Skeletal muscle tissue (tissue), 4 donors: ENCODE data around the gene ZBTB16. TPM values are rescaled to one million over a fixed set of nuclear protein-coding genes. Genes with fewer than 3 reads are reported as not detected.

ENCODE experiments used
- H3K27ac ChIP-seq: one replicate; pipeline ENCODE4 v1.7.0; 2013; ENCODE audit warnings: mild to moderate bottlenecking, low read depth, low read length, inconsistent platforms
- H3K27me3 ChIP-seq, 3 donors: one replicate each; pipeline ENCODE4 v1.7.0; 2013; ENCODE audit warnings: low read length in 3 of 3; ENCODE audit not compliant: control insufficient read depth in 3 of 3, insufficient read depth in 3 of 3
- H3K36me3 ChIP-seq, 3 donors: one replicate each; pipeline ENCODE4 v1.7.0; 2013; ENCODE audit warnings: low read length in 3 of 3; ENCODE audit not compliant: control insufficient read depth in 3 of 3, insufficient read depth in 3 of 3
- H3K4me1 ChIP-seq, 3 donors: one replicate each; pipeline ENCODE4 v1.7.0; 2013; ENCODE audit warnings: low read length in 3 of 3, mild to moderate bottlenecking in 3 of 3; ENCODE audit not compliant: control insufficient read depth in 3 of 3, insufficient read depth in 3 of 3
- H3K4me3 ChIP-seq, 3 donors: one replicate each; pipeline ENCODE4 v1.7.0; 2013; ENCODE audit warnings: low read length in 3 of 3
- H3K9ac ChIP-seq, 3 donors: one replicate each; pipeline ENCODE4 v1.7.0; 2013; ENCODE audit warnings: low read length in 3 of 3, mild to moderate bottlenecking in 3 of 3, moderate library complexity in 2 of 3, low read depth in 1 of 3
- H3K9me3 ChIP-seq, 3 donors: one replicate each; pipeline ENCODE4 v1.7.0; 2013; ENCODE audit warnings: low read length in 3 of 3; ENCODE audit not compliant: control insufficient read depth in 3 of 3
- total RNA-seq: library from RNA; depleted of rRNA; stranded (reverse); fragments of >200 nt; gene quantifications from one replicate; pipeline ENCODE4 v1.2.3, GENCODE V29; 2014
- donor health status: Osteomylitis.

ZBTB16 gene
- total RNA-seq, 1 donor from 2014 or later, result 6.8 TPM

GRCh38 chr11:114270531-114271270, 211.2 kb downstream of the ZBTB16 start:
- no peak overlapping the region for H3K27ac ChIP-seq
- no peak overlapping the region for H3K4me3 ChIP-seq
- H3K4me1 ChIP-seq, result peaks cover 0 to 11% (median 0%) of the 10 kb centered on the region in 3 donors
- H3K27me3 ChIP-seq, result no peaks in the 10 kb centered on the region
- H3K36me3 ChIP-seq, result no peaks in the 10 kb centered on the region
- no peak overlapping the region for H3K9ac ChIP-seq
- no peaks in the 10 kb centered on the region for H3K9me3 ChIP-seq

GRCh38 chr11:114271316-114271715, 211.8 kb downstream of the ZBTB16 start:
- H3K9me3 ChIP-seq, result no peaks in the 10 kb centered on the region
- no peak overlapping the region for H3K9ac ChIP-seq
- H3K36me3 ChIP-seq, result no peaks in the 10 kb centered on the region
- H3K27ac ChIP-seq, result no peak overlapping the region
- no peak overlapping the region for H3K4me3 ChIP-seq
- H3K4me1 ChIP-seq, result peaks cover 0 to 11% (median 0%) of the 10 kb centered on the region in 3 donors
- no peaks in the 10 kb centered on the region for H3K27me3 ChIP-seq

- Histone ChIP-seq H3K4me3 (no peak overlapping the region), H3K27me3 (no peaks in the 10 kb centered on the region), H3K36me3 (no peaks in the 10 kb centered on the region), H3K27ac (no peak overlapping the region), H3K9me3 (no peaks in the 10 kb centered on the region), H3K4me1 (peaks cover 0 to 11% (median 0%) of the 10 kb centered on the region in 3 donors), H3K9ac (no peak overlapping the region)
These were observed 212.8 kb downstream of the ZBTB16 start for GRCh38 chr11:114272311-114272710.

- Histone ChIP-seq H3K27me3 (no peaks in the 10 kb centered on the region), H3K27ac (no peak overlapping the region), H3K9me3 (no peaks in the 10 kb centered on the region), H3K36me3 (no peaks in the 10 kb centered on the region), H3K4me1 (peaks cover 0 to 11% (median 0%) of the 10 kb centered on the region in 3 donors), H3K9ac (no peak overlapping the region), H3K4me3 (no peak overlapping the region)
These were observed 213.6 kb downstream of the ZBTB16 start for GRCh38 chr11:114273071-114273470.

- no peaks in the 10 kb centered on the region for H3K9me3 ChIP-seq
- H3K36me3 ChIP-seq, result no peaks in the 10 kb centered on the region
- H3K27me3 ChIP-seq, result no peaks in the 10 kb centered on the region
- peaks cover 0 to 11% (median 0%) of the 10 kb centered on the region in 3 donors for H3K4me1 ChIP-seq
- H3K9ac ChIP-seq, result no peak overlapping the region
- H3K27ac ChIP-seq, result no peak overlapping the region
- H3K4me3 ChIP-seq, result no peak overlapping the region
These were observed 214.6 kb downstream of the ZBTB16 start for GRCh38 chr11:114273890-114274635.

GRCh38 chr11:114274637-114275036, 215.1 kb downstream of the ZBTB16 start:
- Histone ChIP-seq H3K27me3 (no peaks in the 10 kb centered on the region), H3K27ac (no peak overlapping the region), H3K9me3 (no peaks in the 10 kb centered on the region)

GRCh38 chr11:114275280-114275679, 215.8 kb downstream of the ZBTB16 start:
- Histone ChIP-seq H3K9ac (no peak overlapping the region), H3K27me3 (no peaks in the 10 kb centered on the region), H3K27ac (no peak overlapping the region), H3K4me3 (no peak overlapping the region), H3K9me3 (no peaks in the 10 kb centered on the region), H3K4me1 (peaks cover 0 to 14% (median under 1%) of the 10 kb centered on the region in 3 donors), H3K36me3 (no peaks in the 10 kb centered on the region)

More at GRCh38 chr11:114274637-114275036, 215.1 kb downstream of the ZBTB16 start:
- no peak overlapping the region for H3K9ac ChIP-seq
- H3K4me1 ChIP-seq, result peaks cover 0 to 11% (median 0%) of the 10 kb centered on the region in 3 donors
- H3K36me3 ChIP-seq, result no peaks in the 10 kb centered on the region
- no peak overlapping the region for H3K4me3 ChIP-seq

- Histone ChIP-seq H3K27me3 (no peaks in the 10 kb centered on the region), H3K4me3 (no peak overlapping the region), H3K9me3 (no peaks in the 10 kb centered on the region), H3K9ac (no peak overlapping the region), H3K27ac (no peak overlapping the region), H3K4me1 (peaks cover 3 to 21% (median 8%) of the 10 kb centered on the region in 3 donors), H3K36me3 (no peaks in the 10 kb centered on the region)
These were observed 216.6 kb downstream of the ZBTB16 start for GRCh38 chr11:114276077-114276476.

- H3K27me3 ChIP-seq, result no peaks in the 10 kb centered on the region
- no peak overlapping the region for H3K4me3 ChIP-seq
These were observed 218.3 kb downstream of the ZBTB16 start for GRCh38 chr11:114277637-114278341.

More at GRCh38 chr11:114277637-114278341, 218.3 kb downstream of the ZBTB16 start:
- H3K27ac ChIP-seq, result no peak overlapping the region
- H3K9me3 ChIP-seq, result no peaks in the 10 kb centered on the region
- no peak overlapping the region for H3K9ac ChIP-seq
- H3K4me1 ChIP-seq, result peaks cover 10 to 29% (median 13%) of the 10 kb centered on the region in 3 donors
- H3K36me3 ChIP-seq, result no peaks in the 10 kb centered on the region
